Left ventricle myocardium inferior (tissue), 1 donor: Measurements from ENCODE around the gene PAPOLA. TPM values are rescaled to one million over a fixed set of nuclear protein-coding genes. Genes with fewer than 3 reads are reported as not detected.
A peak's percentile ranks its signal among the peaks of the same experiment; 100 is the strongest.

ENCODE experiments used
- DNase-seq: peaks from one replicate; pipeline ENCODE4 v3.0.0-alpha.2; 2020
- H3K27ac ChIP-seq: fragments of 200-600 bp; replicated peaks from 2 replicates; pipeline ENCODE4 v1.8.0; 2021
- H3K27me3 ChIP-seq: fragments of 200-600 bp; 2 replicates; pipeline ENCODE4 v1.8.0; 2021; ENCODE audit warnings: low read depth
- H3K36me3 ChIP-seq: fragments of 200-600 bp; 2 replicates; pipeline ENCODE4 v1.8.0; 2021
- H3K4me1 ChIP-seq: fragments of 200-600 bp; 2 replicates; pipeline ENCODE4 v1.8.0; 2021
- H3K4me3 ChIP-seq: fragments of 200-600 bp; 2 replicates; pipeline ENCODE4 v1.8.0; 2021; ENCODE audit warnings: mild to moderate bottlenecking, moderate library complexity
- H3K9me3 ChIP-seq: fragments of 200-600 bp; replicated peaks from 2 replicates; pipeline ENCODE4 v1.8.0; 2021
- CTCF ChIP-seq: fragments of 200-600 bp; IDR thresholded peaks from 2 replicates; pipeline ENCODE4 v1.8.0; 2021; ENCODE audit warnings: antibody characterized with exemption, mild to moderate bottlenecking, borderline replicate concordance
- intact Hi-C: fragments of 100-400 bp; cut with micrococcal nuclease; formaldehyde crosslinking; loops from one replicate; pipeline ENCODE4 v1.11.0; 2022
- total RNA-seq: library from RNA; stranded (reverse); fragmentation: NEBNext Ultra II Directional; extraction: Animal tissue kit (Norgen Biotek cat#: 25700); gene quantifications from one replicate; pipeline ENCODE4 v1.2.1, GENCODE V29; 2021
- donor health status: DM: no; HTN: yes; CAD: no; lungs with severe emphysema.

The PAPOLA gene
- total RNA-seq, 1 donor from 2014 or later = 136 TPM

DNA sequence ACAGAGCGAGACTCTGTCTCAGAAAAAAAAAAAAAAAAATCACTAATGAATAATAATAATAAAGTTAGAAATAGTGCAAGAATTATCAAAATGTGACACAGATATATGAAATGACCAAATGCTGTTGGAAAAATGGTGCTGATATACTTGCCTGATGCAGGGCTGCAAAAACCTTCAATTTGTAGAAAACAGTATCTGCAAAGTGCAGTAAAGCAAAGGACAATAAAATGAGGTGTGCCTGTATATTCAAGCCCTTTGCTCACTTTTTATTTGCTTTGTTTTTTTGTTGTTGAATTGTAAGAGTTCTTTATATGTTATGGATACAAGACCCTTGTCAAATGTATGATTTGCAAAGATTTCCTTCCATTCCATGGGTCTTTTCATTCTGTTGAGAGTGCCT lies 9.0 kb upstream of the PAPOLA start:
- no peak for DNase-seq
- no peaks in the 10 kb centered on the region for H3K36me3 ChIP-seq
- no peaks in the 10 kb centered on the region for H3K4me1 ChIP-seq
- TF ChIP-seq CTCF = no peak
- no peak overlapping the region for H3K27ac ChIP-seq
- no peak overlapping the region for H3K4me3 ChIP-seq
- no peaks in the 10 kb centered on the region for H3K9me3 ChIP-seq
- H3K27me3 ChIP-seq = peaks cover 30% of the 10 kb centered on the region
- intact Hi-C loops = no loop called here

DNA sequence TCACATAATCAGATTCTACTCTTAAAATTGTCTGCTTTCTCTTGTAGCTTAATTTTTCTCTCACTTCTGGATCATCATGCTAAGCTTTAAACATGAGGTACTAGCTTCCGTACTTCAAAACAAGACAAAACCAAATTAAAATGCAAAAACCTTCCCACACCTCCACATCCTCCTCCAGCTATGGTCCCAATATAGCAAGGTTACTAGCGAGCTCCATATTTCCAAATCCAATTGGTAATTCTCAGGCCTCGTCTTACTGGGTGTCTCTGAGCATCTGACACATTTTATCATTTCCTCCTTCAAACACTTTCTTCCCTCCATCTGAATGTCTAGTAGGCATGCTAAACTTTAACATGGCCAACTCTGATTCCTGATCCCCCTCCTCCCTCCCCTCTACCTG lies 7.9 kb upstream of the PAPOLA start:
- no peak for TF ChIP-seq CTCF
- no peaks in the 10 kb centered on the region for H3K4me1 ChIP-seq
- DNase-seq = no peak
- H3K27ac ChIP-seq = no peak overlapping the region
- H3K36me3 ChIP-seq = no peaks in the 10 kb centered on the region
- no peaks in the 10 kb centered on the region for H3K9me3 ChIP-seq
- intact Hi-C loops = no loop called here
- H3K27me3 ChIP-seq = peaks cover 30% of the 10 kb centered on the region
- H3K4me3 ChIP-seq = no peak overlapping the region

DNA sequence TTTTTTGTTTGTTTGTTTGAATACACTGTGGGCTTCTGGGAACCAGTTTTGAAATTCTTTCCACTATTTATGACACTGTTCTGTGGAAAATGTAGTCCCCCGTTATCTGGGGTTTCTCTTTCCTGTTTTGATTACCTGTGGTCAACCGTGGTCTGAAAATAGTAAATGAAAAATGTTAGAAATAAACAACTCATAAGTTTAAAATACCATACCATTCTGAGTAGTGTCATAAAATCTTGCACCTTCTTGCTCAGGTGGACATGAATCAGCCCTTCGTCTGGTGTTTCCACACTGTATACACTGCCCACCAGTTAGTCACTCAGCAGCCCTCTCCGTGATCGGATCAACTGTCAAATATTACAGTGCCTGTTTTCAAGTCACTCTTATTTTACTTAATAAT lies 5.1 kb upstream of the PAPOLA start:
- H3K4me3 ChIP-seq = no peak overlapping the region
- intact Hi-C loops = no loop called here
- TF ChIP-seq CTCF = no peak
- H3K27me3 ChIP-seq = peaks cover 16% of the 10 kb centered on the region
- H3K27ac ChIP-seq = no peak overlapping the region
- peaks cover 13% of the 10 kb centered on the region for H3K4me1 ChIP-seq
- H3K9me3 ChIP-seq = no peaks in the 10 kb centered on the region
- no peaks in the 10 kb centered on the region for H3K36me3 ChIP-seq
- no peak for DNase-seq

DNA sequence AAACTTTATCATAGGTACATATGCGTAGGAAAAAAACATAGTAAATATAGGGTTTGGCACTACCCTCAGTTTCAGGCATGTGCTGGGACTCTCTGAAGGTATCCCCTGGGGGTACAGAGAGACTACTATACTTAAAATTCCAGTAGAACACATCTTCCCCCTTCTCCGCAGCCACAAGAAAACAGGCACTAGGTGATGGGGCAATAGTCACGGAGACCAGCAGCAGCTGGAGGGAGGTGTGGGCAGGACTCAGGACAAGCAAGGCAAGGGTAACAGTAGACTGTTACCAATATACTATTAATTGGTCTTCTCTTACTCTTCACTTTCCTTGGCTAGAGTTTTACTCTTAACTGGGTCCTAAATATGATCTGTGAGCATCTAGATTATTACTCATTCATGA lies 4.6 kb upstream of the PAPOLA start:
- Histone ChIP-seq H3K4me3 (no peak overlapping the region), H3K36me3 (no peaks in the 10 kb centered on the region), H3K9me3 (no peaks in the 10 kb centered on the region), H3K27me3 (peaks cover 16% of the 10 kb centered on the region), H3K27ac (no peak overlapping the region), H3K4me1 (peaks cover 17% of the 10 kb centered on the region)
- intact Hi-C loops = no loop called here
- no peak for DNase-seq
- no peak for TF ChIP-seq CTCF

DNA sequence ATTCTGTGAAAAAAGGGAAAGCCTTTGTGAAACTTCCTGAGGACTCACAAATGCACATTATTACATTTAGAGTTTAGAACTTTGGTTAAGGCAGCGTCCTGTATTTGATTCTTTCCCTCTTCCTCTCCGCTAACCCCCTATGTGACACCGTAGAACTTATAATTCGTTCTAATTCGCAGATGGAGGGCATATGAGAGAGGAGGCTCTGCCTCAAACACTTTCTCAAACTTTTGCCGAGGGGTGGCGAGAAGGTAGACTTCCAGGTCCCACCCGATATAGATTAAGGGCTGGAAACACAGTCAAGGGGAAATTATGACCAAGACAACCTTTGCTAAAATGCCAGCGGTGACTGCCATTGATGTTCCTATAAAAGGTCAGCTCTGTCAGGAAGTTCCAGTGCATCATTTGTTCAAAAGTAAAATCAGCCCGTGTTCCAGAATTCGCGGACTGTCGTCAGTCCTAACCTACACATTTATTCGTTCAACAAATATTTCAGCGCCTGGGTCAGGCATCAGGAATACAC lies 904 bp upstream of the PAPOLA start:
- intact Hi-C loops = no loop called here
- H3K4me3 ChIP-seq = peak overlapping the region; percentile 89
- DNase-seq = no peak
- H3K27ac ChIP-seq = peak overlapping the region; percentile 97
- peaks cover 54% of the 10 kb centered on the region for H3K4me1 ChIP-seq
- TF ChIP-seq CTCF = no peak
- no peaks in the 10 kb centered on the region for H3K27me3 ChIP-seq
- no peaks in the 10 kb centered on the region for H3K36me3 ChIP-seq
- H3K9me3 ChIP-seq = no peaks in the 10 kb centered on the region
